H1 (cell line): Measurements from ENCODE around the gene ATXN7. TPM values are rescaled to one million over a fixed set of nuclear protein-coding genes. Genes with fewer than 3 reads are reported as not detected.

Experiments
- CTCF ChIA-PET: fragments of 300-600 bp; sonication (Branson Sonifier 250); formaldehyde crosslinking; loops from one replicate; lab custom pipeline; 2021; ENCODE audit not compliant: partially characterized antibody; lab: Charles Lee
- POLR2A ChIA-PET: fragments of 300-600 bp; sonication (Branson Sonifier 250); formaldehyde crosslinking; loops from one replicate; lab custom pipeline; 2021; ENCODE audit warnings: inconsistent platforms; ENCODE audit not compliant: partially characterized antibody; lab: Charles Lee
- DNase-seq, 2 experiments: peaks; one replicate each; pipeline versions ENCODE4 v3.0.0 to v3.0.0-alpha.2; 2010 to 2022; ENCODE audit warnings: low spot score in 2 of 2, low read depth in 1 of 2, mixed read lengths in 1 of 2
- FAIRE-seq: peaks from 2 replicates; lab custom pipeline; 2011; peaks lifted over from hg19 to GRCh38; lab: Jason Lieb, UNC
- H2AFZ ChIP-seq: 2 replicates; pipeline ENCODE4 v1.8.1; 2012; ENCODE audit warnings: low read length, inconsistent platforms
- H2AK5ac ChIP-seq: 2 replicates; pipeline ENCODE4 v1.6.1; 2013; ENCODE audit warnings: low read depth, low read length
- H2BK120ac ChIP-seq: replicated peaks from 2 replicates; pipeline ENCODE3; 2013; ENCODE audit warnings: low read depth, low read length, inconsistent platforms
- H2BK12ac ChIP-seq: 2 replicates; pipeline ENCODE4 v1.6.1; 2013; ENCODE audit warnings: low read depth, low read length
- H2BK15ac ChIP-seq: 2 replicates; pipeline ENCODE4 v1.6.1; 2013; ENCODE audit warnings: low read length
- H2BK20ac ChIP-seq: 2 replicates; pipeline ENCODE4 v1.6.1; 2013; ENCODE audit warnings: low read length
- H2BK5ac ChIP-seq: 2 replicates; pipeline ENCODE4 v1.6.1; 2013; ENCODE audit warnings: low read depth, low read length
- H3K14ac ChIP-seq: 2 replicates; pipeline ENCODE4 v1.6.1; 2013; ENCODE audit warnings: inconsistent platforms; ENCODE audit not compliant: insufficient read length
- H3K18ac ChIP-seq: 2 replicates; pipeline ENCODE4 v1.6.1; 2013; ENCODE audit warnings: low read length; ENCODE audit errors: extremely low read depth
- H3K23ac ChIP-seq: 2 replicates; pipeline ENCODE4 v1.6.1; 2013; ENCODE audit warnings: inconsistent platforms; ENCODE audit not compliant: insufficient read length
- H3K23me2 ChIP-seq: 2 replicates; pipeline ENCODE4 v1.6.1; 2013; ENCODE audit warnings: low read depth, low read length
- H3K27ac ChIP-seq: 2 replicates; pipeline ENCODE4 v1.6.1; 2011; ENCODE audit warnings: low read depth, low read length, inconsistent platforms
- H3K27me3 ChIP-seq, 4 experiments: replicated peaks in 1 of 4; 1 replicate in 1 of 4; 2 replicates in 3 of 4; pipeline versions ENCODE4 v1.6.1 to v1.8.1; 2011 to 2013; ENCODE audit warnings: low read length in 3 of 4, mild to moderate bottlenecking in 3 of 4, inconsistent platforms in 2 of 4, mixed read lengths in 2 of 4, moderate library complexity in 1 of 4; ENCODE audit not compliant: control insufficient read depth in 3 of 4, insufficient read depth in 3 of 4; ENCODE audit errors: extremely low read depth in 1 of 4
- H3K36me3 ChIP-seq, 4 experiments: 2 replicates each; pipeline versions ENCODE4 v1.6.1 to v1.8.1; 2011 to 2013; ENCODE audit warnings: mild to moderate bottlenecking in 4 of 4, low read length in 3 of 4, moderate library complexity in 2 of 4, control low read depth in 1 of 4, inconsistent platforms in 1 of 4; ENCODE audit not compliant: insufficient read depth in 4 of 4, control insufficient read depth in 2 of 4
- H3K4ac ChIP-seq: replicated peaks from 2 replicates; pipeline ENCODE3; 2013; ENCODE audit warnings: low read length, low read depth, mixed read lengths, inconsistent platforms; ENCODE audit not compliant: insufficient read length
- H3K4me1 ChIP-seq, 4 experiments: replicated peaks in 1 of 4; 1 replicate in 1 of 4; 2 replicates in 3 of 4; pipeline versions ENCODE4 v1.6.1 to v1.8.1; 2011 to 2013; ENCODE audit warnings: low read length in 3 of 4, inconsistent platforms in 2 of 4, mixed read lengths in 1 of 4; ENCODE audit not compliant: insufficient read depth in 4 of 4, control insufficient read depth in 3 of 4
- H3K4me2 ChIP-seq, 2 experiments: 2 replicates each; pipeline versions ENCODE4 v1.6.1 to v1.8.1; 2011 to 2013; ENCODE audit warnings: low read depth in 2 of 2, low read length in 2 of 2, control low read depth in 1 of 2, inconsistent platforms in 1 of 2, mild to moderate bottlenecking in 1 of 2; ENCODE audit not compliant: insufficient read depth in 1 of 2
- H3K4me3 ChIP-seq, 4 experiments: fragments of 200-600, 300-600 bp in 1 of 4; sonication (generic), shearing (Covaris generic), sonication (Bioruptor Twin) in 1 of 4; 2 replicates each; pipeline versions ENCODE4 v1.5.1 to v1.8.1; 2011 to 2016; ENCODE audit warnings: low read length in 4 of 4, low read depth in 3 of 4, control low read depth in 2 of 4, inconsistent platforms in 2 of 4, mild to moderate bottlenecking in 2 of 4, mixed read lengths in 1 of 4, moderate library complexity in 1 of 4; ENCODE audit not compliant: insufficient read depth in 2 of 4; ENCODE audit errors: extremely low read depth in 1 of 4
- H3K56ac ChIP-seq: replicated peaks from 2 replicates; pipeline ENCODE3; 2013; ENCODE audit warnings: low read depth, mild to moderate bottlenecking, mixed read lengths, low read length, inconsistent platforms; ENCODE audit not compliant: insufficient read length
- H3K79me1 ChIP-seq: 2 replicates; pipeline ENCODE4 v1.6.1; 2013; ENCODE audit warnings: low read depth, low read length, control low read depth
- H3K79me2 ChIP-seq, 2 experiments: 2 replicates each; pipeline versions ENCODE4 v1.6.1 to v1.8.1; 2012 to 2013; ENCODE audit warnings: low read length in 2 of 2, mild to moderate bottlenecking in 2 of 2, inconsistent platforms in 1 of 2; ENCODE audit not compliant: insufficient read depth in 2 of 2, control insufficient read depth in 1 of 2
- H3K9ac ChIP-seq, 4 experiments: replicated peaks in 1 of 4; 1 replicate in 1 of 4; 2 replicates in 3 of 4; pipeline versions ENCODE4 v1.6.1 to v1.8.1; 2011 to 2013; ENCODE audit warnings: low read depth in 3 of 4, low read length in 3 of 4, control low read depth in 2 of 4, mild to moderate bottlenecking in 2 of 4, moderate library complexity in 2 of 4, inconsistent platforms in 1 of 4; ENCODE audit errors: extremely low read depth in 1 of 4
- H3K9me3 ChIP-seq, 2 experiments: 2 replicates each; pipeline versions ENCODE4 v1.6.1 to v1.8.1; 2012 to 2013; ENCODE audit warnings: mild to moderate bottlenecking in 2 of 2, moderate library complexity in 2 of 2, control low read depth in 1 of 2, inconsistent platforms in 1 of 2, low read depth in 1 of 2, low read length in 1 of 2, mixed read lengths in 1 of 2; ENCODE audit not compliant: insufficient read depth in 2 of 2
- H4K20me1 ChIP-seq, 2 experiments: replicated peaks in 1 of 2; 2 replicates each; pipeline versions ENCODE3 to v1.8.1; 2011 to 2013; ENCODE audit warnings: inconsistent platforms in 2 of 2, low read length in 2 of 2, mild to moderate bottlenecking in 1 of 2; ENCODE audit not compliant: insufficient read depth in 2 of 2, control insufficient read depth in 1 of 2
- H4K5ac ChIP-seq: 2 replicates; pipeline ENCODE4 v1.6.1; 2013; ENCODE audit warnings: low read length, low read depth, mixed read lengths, inconsistent platforms; ENCODE audit not compliant: insufficient read length
- H4K8ac ChIP-seq: 2 replicates; pipeline ENCODE4 v1.8.0; 2013; ENCODE audit warnings: mild to moderate bottlenecking, moderate library complexity, low read length, inconsistent platforms; ENCODE audit not compliant: insufficient read depth; ENCODE audit errors: extremely low read depth
- H4K91ac ChIP-seq: replicated peaks from 2 replicates; pipeline ENCODE3; 2013; ENCODE audit warnings: low read length, mixed read lengths, inconsistent platforms; ENCODE audit not compliant: insufficient read length
- BACH1 ChIP-seq: IDR thresholded peaks from 2 replicates; pipeline ENCODE4 v1.6.1; 2012; ENCODE audit warnings: low read length, improper control_type of control experiment
- CBX8 ChIP-seq: fragments of 300-800, 300-1000 bp; sonication (generic); IDR thresholded peaks from 2 replicates; pipeline ENCODE4 v1.7.1; 2016; ENCODE audit warnings: low read depth, low read length, borderline replicate concordance
- CHD1 ChIP-seq: IDR thresholded peaks from 2 replicates; pipeline ENCODE4 v1.6.1; 2012; ENCODE audit warnings: low read depth, low read length, improper control_type of control experiment
- CTCF ChIP-seq, 3 experiments: IDR thresholded peaks; 1 replicate in 2 of 3; 2 replicates in 1 of 3; pipeline versions ENCODE4 v1.5.1 to v1.6.1; 2011; ENCODE audit warnings: low read length in 3 of 3, mild to moderate bottlenecking in 3 of 3, inconsistent platforms in 2 of 3, low read depth in 1 of 3, moderate library complexity in 1 of 3; ENCODE audit not compliant: insufficient read depth in 1 of 3; ENCODE audit errors: control extremely low read depth in 1 of 3
- GTF2F1 ChIP-seq: IDR thresholded peaks from 2 replicates; pipeline ENCODE4 v1.6.1; 2012; ENCODE audit warnings: low read depth, low read length, improper control_type of control experiment, borderline replicate concordance
- KDM5A ChIP-seq: fragments of 200-600 bp; IDR thresholded peaks from 2 replicates; pipeline ENCODE4 v1.7.1; 2012; ENCODE audit warnings: mild to moderate bottlenecking, low read length, inconsistent platforms, mixed read lengths
- NANOG ChIP-seq: IDR thresholded peaks from 2 replicates; pipeline ENCODE4 v1.6.1; 2011; ENCODE audit warnings: low read length, low read depth, mild to moderate bottlenecking, inconsistent platforms; ENCODE audit not compliant: insufficient read depth, poor library complexity, severe bottlenecking
- RNF2 ChIP-seq: fragments of 200-900, 300-1000 bp; sonication (generic); IDR thresholded peaks from 2 replicates; pipeline ENCODE4 v1.7.1; 2016; ENCODE audit warnings: borderline replicate concordance, low read depth, mild to moderate bottlenecking, antibody characterized with exemption, low read length; ENCODE audit not compliant: poor library complexity, severe bottlenecking; ENCODE audit errors: missing control alignments
- SP1 ChIP-seq: IDR thresholded peaks from 2 replicates; pipeline ENCODE4 v1.6.1; 2011; ENCODE audit warnings: low read depth, low read length
- WGBS, 2 experiments: shearing (Covaris generic) in 1 of 2; methylation state at CpG; one replicate each; pipeline versions ENCODE4 v1.1.6 to v1.1.7; 2013 to 2015; ENCODE audit warnings: low lambda C conversion rate in 2 of 2, mixed read lengths in 2 of 2, inconsistent platforms in 1 of 2, low coverage in 1 of 2, missing lambda C conversion rate in 1 of 2; ENCODE audit not compliant: insufficient replicate concordance in 2 of 2, insufficient coverage in 1 of 2, insufficient read length in 1 of 2; ENCODE audit errors: extremely low coverage in 1 of 2, missing lambda C conversion rate in 1 of 2; 5-methylcytosine and 5-hydroxymethylcytosine counted together
- polyA plus RNA-seq, 7 experiments: library from polyadenylated mRNA; depleted of rRNA in 3 of 7; stranded (reverse) in 5 of 7; unstranded in 2 of 7; fragments of >200 nt in 5 of 7; fragments of 200-250 nt in 2 of 7; gene quantifications; 1 replicate in 5 of 7; 2 replicates in 1 of 7; 4 replicates in 1 of 7; pipeline versions ENCODE4 v1.2.1 to v1.2.3, GENCODE V29; 2011 to 2013; ENCODE audit warnings: missing spikeins in 2 of 7, mixed read lengths in 2 of 7
- total RNA-seq: library from RNA; stranded (reverse); fragmentation: NEBNext Ultra II Directional; extraction: Animal tissue kit (Norgen Biotek cat#: 25700); gene quantifications from 2 replicates; pipeline ENCODE4 v1.2.1, GENCODE V29; 2021
- TF ChIP-seq, protein P1 (sequence below): IDR thresholded peaks from 2 replicates; pipeline ENCODE4 v1.6.1; 2012; ENCODE audit warnings: inconsistent platforms

Gene ATXN7
- total and polyA plus RNA-seq, 2 of the 8 experiments (the other 6 are each of a cell fraction or from before 2014, with no cell fraction given): 15.5 to 16.8 TPM

DNA sequence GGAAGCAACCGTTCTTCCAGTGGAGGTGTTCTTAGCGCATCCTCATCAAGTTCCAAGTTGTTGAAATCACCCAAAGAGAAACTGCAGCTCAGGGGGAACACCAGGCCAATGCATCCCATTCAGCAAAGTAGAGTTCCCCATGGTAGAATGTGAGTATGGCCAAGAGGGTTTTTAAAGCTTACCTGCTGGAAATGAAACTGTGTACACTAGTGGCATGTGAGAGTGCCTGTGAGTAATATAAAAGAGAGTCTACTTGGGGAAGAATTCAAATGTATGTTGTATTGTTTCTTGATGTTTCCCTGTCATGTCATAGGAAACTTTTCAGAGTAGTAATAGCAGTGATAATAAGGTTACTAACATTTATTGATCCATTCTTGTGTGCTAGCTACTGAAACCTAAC is 116.4 kb downstream of the ATXN7 start:
- no peak overlapping the region for H2BK15ac ChIP-seq
- no peak overlapping the region for H4K8ac ChIP-seq
- no peaks in the 10 kb centered on the region for H3K27me3 ChIP-seq
- no peak overlapping the region for H3K56ac ChIP-seq
- CTCF ChIA-PET: interaction anchor here (1.1 to 2.6 kb wide), 4 partner anchors 11 to 28 kb away, joined by 4 to 12 read pairs (median 6); no protein-coding TSS in a partner anchor
- FAIRE-seq: no peak
- DNase-seq: no peak
- no peak overlapping the region; a peak in 1 of 7 replicates for H3K9ac ChIP-seq
- 0 out of 4 replicates have a peak, but pooled peaks cover 0 to 5% of the 10 kb centered on the region in 2 experiments for H3K79me2 ChIP-seq
- H4K20me1 ChIP-seq: peaks cover 0 to 3% of the 10 kb centered on the region in 2 experiments
- H2BK5ac ChIP-seq: no peak overlapping the region
- H3K23me2 ChIP-seq: no peaks in the 10 kb centered on the region
- H3K9me3 ChIP-seq: no peaks in the 10 kb centered on the region
- H2AK5ac ChIP-seq: no peak overlapping the region
- no peak overlapping the region for H4K5ac ChIP-seq
- no peak overlapping the region for H3K4me3 ChIP-seq
- no peak overlapping the region for H2AFZ ChIP-seq
- H2BK120ac ChIP-seq: no peak overlapping the region
- H3K79me1 ChIP-seq: no peaks in the 10 kb centered on the region; the same call in 1 of the 2 replicates
- no peak overlapping the region for H2BK12ac ChIP-seq
- H3K4me1 ChIP-seq: no peaks in the 10 kb centered on the region
- H2BK20ac ChIP-seq: no peak overlapping the region
- H3K23ac ChIP-seq: no peak overlapping the region
- H3K4me2 ChIP-seq: no peak overlapping the region
- H3K14ac ChIP-seq: no peak overlapping the region
- H4K91ac ChIP-seq: no peak overlapping the region
- WGBS, 2 experiments: 100% methylated on average over 2 of the region's 2 CpGs; no CpG with 5 or more reads in 1 of the 2 experiments
- H3K4ac ChIP-seq: no peak overlapping the region
- H3K18ac ChIP-seq: no peak overlapping the region
- no peak overlapping the region for H3K27ac ChIP-seq
- H3K36me3 ChIP-seq: peaks cover 0 to 8% (median 4%) of the 10 kb centered on the region in 4 experiments; a peak in 3 of 8 replicates
- POLR2A ChIA-PET: interaction anchor here (0.7 kb wide), 1 partner anchor 11 kb away, joined by 6 read pairs; no protein-coding TSS in a partner anchor
- no peak for TF ChIP-seq NANOG
- TF ChIP-seq, protein P1, sequence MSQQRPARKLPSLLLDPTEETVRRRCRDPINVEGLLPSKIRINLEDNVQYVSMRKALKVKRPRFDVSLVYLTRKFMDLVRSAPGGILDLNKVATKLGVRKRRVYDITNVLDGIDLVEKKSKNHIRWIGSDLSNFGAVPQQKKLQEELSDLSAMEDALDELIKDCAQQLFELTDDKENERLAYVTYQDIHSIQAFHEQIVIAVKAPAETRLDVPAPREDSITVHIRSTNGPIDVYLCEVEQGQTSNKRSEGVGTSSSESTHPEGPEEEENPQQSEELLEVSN: no peak
- TF ChIP-seq RNF2: no peak
- no peak for TF ChIP-seq CBX8
- TF ChIP-seq CTCF (IDR thresholded peaks at IDR 0.05; ENCODE audit: control extremely low read depth in 1 of 3, insufficient read depth in 1 of 3, low read depth in 1 of 3, low read length in 3 of 3): no peak
- TF ChIP-seq CHD1: no peak
- no peak for TF ChIP-seq BACH1
- TF ChIP-seq GTF2F1: no peak
- TF ChIP-seq SP1: no peak
- TF ChIP-seq KDM5A: no peak
